Epithelial cell of proximal tubule (primary cell): ENCODE results near the gene PDZRN3. TPM values are rescaled to one million over a fixed set of nuclear protein-coding genes. Genes with fewer than 3 reads are reported as not detected.
A peak's percentile ranks its signal among the peaks of the same experiment; 100 is the strongest.

Source experiments
- DNase-seq: peaks from one replicate; pipeline ENCODE4 v3.0.0-alpha.2; 2011; ENCODE audit warnings: low read depth
- H3K4me3 ChIP-seq: 2 replicates; pipeline ENCODE4 v1.5.1; 2011; ENCODE audit warnings: low read depth, mild to moderate bottlenecking, low read length
- CTCF ChIP-seq: conservative IDR thresholded peaks from 2 replicates; pipeline ENCODE4 v1.5.1; 2012; ENCODE audit warnings: low read depth, mild to moderate bottlenecking, low read length
- total RNA-seq: library from RNA; depleted of rRNA; stranded (reverse); fragments of >200 nt; gene quantifications from 2 replicates; pipeline ENCODE4 v1.2.3, GENCODE V29; 2015

PDZRN3 gene
- total RNA-seq, 1 donor from 2014 or later = 0.17 TPM

- DNase-seq = no peak
- TF ChIP-seq CTCF = no peak
- H3K4me3 ChIP-seq = no peak overlapping the region
Observed at GRCh38 chr3:73437828-73438227, 186.9 kb downstream of the PDZRN3 start.

- no peak for TF ChIP-seq CTCF
- H3K4me3 ChIP-seq = no peak overlapping the region
- no peak for DNase-seq
Observed at GRCh38 chr3:73435055-73435454, 189.7 kb downstream of the PDZRN3 start.

- DNase-seq = no peak
- TF ChIP-seq CTCF = no peak
- no peak overlapping the region for H3K4me3 ChIP-seq
Observed at GRCh38 chr3:73433687-73434086, 191.1 kb downstream of the PDZRN3 start.

- no peak for TF ChIP-seq CTCF
- DNase-seq = no peak
- H3K4me3 ChIP-seq = no peak overlapping the region
Observed at GRCh38 chr3:73433079-73433478, 191.7 kb downstream of the PDZRN3 start.

GRCh38 chr3:73432706-73433032 lies 192.1 kb downstream of the PDZRN3 start:
- no peak for DNase-seq
- no peak for TF ChIP-seq CTCF
- H3K4me3 ChIP-seq = no peak overlapping the region

- no peak overlapping the region for H3K4me3 ChIP-seq
- DNase-seq = no peak
- TF ChIP-seq CTCF = peak; percentile 73
Observed at GRCh38 chr3:73432023-73432705, 192.6 kb downstream of the PDZRN3 start.

- no peak for DNase-seq
- H3K4me3 ChIP-seq = no peak overlapping the region
- TF ChIP-seq CTCF = no peak
Observed at GRCh38 chr3:73431183-73431900, 193.4 kb downstream of the PDZRN3 start.
